ENCODE data around the gene FARP1.

DNA sequence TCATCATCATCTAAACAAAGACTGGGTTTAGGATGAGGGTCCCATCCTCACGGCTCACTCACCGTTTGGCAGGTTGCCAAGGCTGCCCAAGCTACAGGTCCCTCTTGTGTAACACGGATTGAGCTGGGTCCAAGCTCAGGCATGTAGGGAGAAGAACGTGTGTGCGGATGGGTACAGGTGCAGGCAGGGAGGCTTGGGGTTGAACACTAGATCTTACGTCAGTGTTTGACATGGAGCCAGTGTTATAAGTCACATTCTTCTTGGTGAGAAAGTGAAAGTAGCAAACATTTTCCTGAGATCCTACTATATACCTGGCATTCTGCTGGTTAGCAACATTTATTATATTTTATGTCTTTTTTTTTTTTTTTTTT, 171.0 kb downstream of the FARP1 start:
- TF ChIP-seq POLR2A (IDR thresholded peaks at IDR 0.05) (no peak), POLR2AphosphoS5 (IDR thresholded peaks at IDR 0.05) (no peak), EP300 (IDR thresholded peaks at IDR 0.05) (no peak)

All from gastroesophageal sphincter (tissue), 2 donors.